ENCODE measurements around the gene BHLHE41. TPM values are rescaled to one million over a fixed set of nuclear protein-coding genes. Genes with fewer than 3 reads are reported as not detected.
A peak's percentile ranks its signal among the peaks of the same experiment; 100 is the strongest.

BHLHE41 gene
- total and polyA plus RNA-seq, 2 of the 8 experiments (the other 6 are each of a cell fraction or from before 2014, with no cell fraction given), result 1.1 to 3.4 TPM

DNA sequence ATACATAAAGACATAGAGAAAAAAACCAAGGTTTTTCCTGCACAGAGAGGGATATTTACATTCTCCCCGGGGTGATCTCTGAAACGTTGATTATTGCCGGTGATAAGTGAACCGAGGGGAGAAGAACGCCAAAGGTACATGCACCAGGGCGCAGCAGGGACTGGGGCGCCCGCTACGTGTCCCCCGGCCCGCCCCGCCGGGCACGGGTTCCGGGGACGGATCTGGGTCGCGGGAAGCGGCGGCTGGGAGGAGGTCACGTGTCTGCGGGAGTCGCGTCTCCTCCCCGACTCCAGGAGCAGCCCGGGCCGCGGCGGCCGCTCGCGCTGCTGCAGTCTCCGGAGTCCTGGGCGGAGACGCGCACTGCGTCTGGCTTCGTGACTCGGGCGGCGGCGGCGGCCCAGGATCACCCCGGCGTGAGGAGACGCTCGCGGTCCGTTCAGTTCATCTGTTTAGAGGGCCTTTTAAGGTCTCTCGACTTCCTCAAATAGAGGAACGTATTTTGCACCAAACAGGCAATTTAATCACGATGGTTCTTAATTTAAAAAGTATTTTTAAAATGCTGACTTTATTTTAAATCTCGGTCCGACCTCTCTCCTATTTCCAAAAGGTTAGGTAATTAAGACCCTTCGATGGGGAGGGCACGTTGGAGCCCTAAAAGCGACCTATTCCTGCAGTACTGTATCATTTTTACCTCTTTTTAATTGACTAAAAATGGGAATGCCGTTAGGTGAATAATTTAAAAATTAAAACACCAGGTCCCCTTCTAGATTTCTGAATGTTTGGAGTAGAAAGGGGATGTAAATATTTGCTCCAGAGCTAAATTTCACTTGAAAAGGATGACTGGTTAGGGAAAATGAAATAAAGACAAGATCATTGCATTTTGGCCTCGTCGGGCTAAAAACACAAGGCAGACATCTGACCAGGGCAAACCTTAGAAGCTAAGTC lies 1.8 kb upstream of the BHLHE41 start (continued):
- TF ChIP-seq RXRA (IDR thresholded peaks at IDR 0.05; ENCODE audit: insufficient read depth, low read depth, low read length), result no peak
- TF ChIP-seq EZH2 (IDR thresholded peaks at IDR 0.05; ENCODE audit: low read depth, low read length, severe bottlenecking), result peak; percentile 15
- TF ChIP-seq, protein P1, sequence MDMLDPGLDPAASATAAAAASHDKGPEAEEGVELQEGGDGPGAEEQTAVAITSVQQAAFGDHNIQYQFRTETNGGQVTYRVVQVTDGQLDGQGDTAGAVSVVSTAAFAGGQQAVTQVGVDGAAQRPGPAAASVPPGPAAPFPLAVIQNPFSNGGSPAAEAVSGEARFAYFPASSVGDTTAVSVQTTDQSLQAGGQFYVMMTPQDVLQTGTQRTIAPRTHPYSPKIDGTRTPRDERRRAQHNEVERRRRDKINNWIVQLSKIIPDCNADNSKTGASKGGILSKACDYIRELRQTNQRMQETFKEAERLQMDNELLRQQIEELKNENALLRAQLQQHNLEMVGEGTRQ (IDR thresholded peaks at IDR 0.05; ENCODE audit: low read length), result peak; percentile 80
- no peak for TF ChIP-seq BRCA1 (IDR thresholded peaks at IDR 0.05; ENCODE audit: low read depth, low read length)
- TF ChIP-seq, protein P2, sequence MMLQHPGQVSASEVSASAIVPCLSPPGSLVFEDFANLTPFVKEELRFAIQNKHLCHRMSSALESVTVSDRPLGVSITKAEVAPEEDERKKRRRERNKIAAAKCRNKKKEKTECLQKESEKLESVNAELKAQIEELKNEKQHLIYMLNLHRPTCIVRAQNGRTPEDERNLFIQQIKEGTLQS (IDR thresholded peaks at IDR 0.05; ENCODE audit: insufficient read depth, low read depth, low read length), result peak; percentile 29; the same call in 1 of the 2 replicates
- no peak for TF ChIP-seq SIN3A (conservative IDR thresholded peaks at IDR 0.05 in 1 of 2, IDR thresholded peaks at IDR 0.05 in 1 of 2; ENCODE audit: low read depth in 1 of 2, low read length in 2 of 2)
- TF ChIP-seq ZNF274 (IDR thresholded peaks at IDR 0.05; ENCODE audit: borderline replicate concordance, extremely low read depth, low read length), result no peak
- TF ChIP-seq SUZ12 (IDR thresholded peaks at IDR 0.05; ENCODE audit: low read length), result peak; percentile 23; the same call in 1 of the 2 replicates
- peak; percentile 43; the same call in 1 of the 2 replicates for TF ChIP-seq TBP (IDR thresholded peaks at IDR 0.05; ENCODE audit: low read depth, low read length)
- TF ChIP-seq TAF1 (IDR thresholded peaks at IDR 0.05; ENCODE audit: low read depth, low read length), result peak; percentile 21; the same call in 1 of the 2 replicates
- TF ChIP-seq, protein P3, sequence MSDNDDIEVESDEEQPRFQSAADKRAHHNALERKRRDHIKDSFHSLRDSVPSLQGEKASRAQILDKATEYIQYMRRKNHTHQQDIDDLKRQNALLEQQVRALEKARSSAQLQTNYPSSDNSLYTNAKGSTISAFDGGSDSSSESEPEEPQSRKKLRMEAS (IDR thresholded peaks at IDR 0.05), result peak; percentile 43; the same call in 1 of the 2 replicates

All from H1 (cell line).